ENCODE results near the gene NAGA.
"Not testable (repeated sequence)": the region's sequence is repeated elsewhere in the genome, so short reads cannot be mapped to it uniquely, and the experiment has no call there.

The NAGA gene

DNA sequence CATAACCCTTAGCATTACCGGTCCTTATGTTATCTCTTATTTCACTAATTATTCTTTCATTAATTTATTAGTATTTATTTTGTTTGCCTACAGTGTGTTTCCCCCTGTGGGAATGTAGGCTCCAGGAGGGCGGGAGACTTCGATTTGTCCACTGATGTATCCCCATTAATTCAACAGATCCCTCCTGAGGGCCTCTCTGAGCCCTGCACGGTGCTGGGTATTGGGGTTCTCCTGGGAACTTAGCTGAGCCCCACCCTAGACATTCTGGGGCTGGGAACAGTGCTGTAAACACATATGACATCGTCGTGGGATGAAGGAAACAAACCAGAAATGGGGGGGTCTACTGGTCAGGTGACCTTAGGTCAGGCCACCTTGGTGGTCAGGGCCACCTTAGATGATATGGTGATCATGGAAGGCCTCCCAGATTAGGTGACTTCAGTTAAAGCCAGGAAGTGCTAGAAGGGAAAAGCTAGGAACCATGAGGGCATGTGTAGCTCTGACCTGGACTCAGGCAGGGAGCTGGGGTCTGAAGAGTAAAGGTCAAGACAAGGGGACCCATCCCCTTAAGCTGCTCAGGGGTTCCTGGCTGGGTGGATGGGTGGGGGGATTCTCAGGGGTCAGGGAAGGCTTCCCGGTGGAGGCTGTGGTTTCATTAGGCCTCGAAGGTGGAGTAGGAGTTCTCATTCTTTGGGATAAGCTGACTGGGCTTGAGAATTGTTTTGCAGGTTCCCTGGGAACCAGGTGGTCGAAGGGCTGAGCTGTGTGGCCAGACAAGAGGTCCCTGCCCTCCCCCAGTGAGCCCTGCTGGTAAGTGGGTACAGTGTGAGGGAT is 4.4 kb upstream of the NAGA start:
- DNase-seq (ENCODE audit: low read depth), result no peak

DNA sequence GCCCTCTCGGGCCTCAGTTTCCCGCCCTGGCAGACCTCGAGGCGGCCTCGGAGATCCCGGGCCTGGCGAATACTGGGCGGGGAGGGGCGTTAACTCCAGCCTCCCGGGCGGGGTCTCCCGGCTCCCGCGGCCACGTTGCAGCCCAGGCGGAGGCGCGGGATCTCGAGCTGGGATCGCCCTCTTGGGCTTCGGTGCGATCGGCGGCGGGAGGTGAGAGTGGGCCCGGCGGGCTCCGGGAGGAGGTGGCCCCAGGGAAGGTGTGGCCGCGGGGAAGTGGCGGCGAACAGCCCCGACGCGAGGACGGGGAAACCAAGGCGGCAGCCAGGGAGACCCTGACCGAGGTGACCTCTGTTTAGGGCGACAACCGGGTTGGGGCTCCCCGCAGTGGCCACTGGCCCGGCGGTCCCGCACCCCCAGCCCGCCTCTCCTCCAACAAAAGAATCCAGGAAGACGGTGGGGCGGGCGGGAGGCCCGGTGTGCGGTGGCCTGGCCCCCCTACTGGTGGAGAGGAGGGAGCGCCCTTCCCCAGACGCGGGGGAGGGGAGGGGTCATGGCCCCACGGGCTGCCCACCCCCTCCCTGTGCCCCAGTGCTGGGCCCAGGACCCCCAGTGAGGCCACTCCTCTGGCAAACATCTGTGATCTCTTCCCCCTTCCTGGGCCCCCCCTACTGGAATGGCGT is 3.7 kb upstream of the NAGA start, which contains the start of gene PHETA2:
Gene PHETA2, plus strand, starts transcription at position 117 of the 680 bp plus-strand sequence. CDS start 3,046 bp downstream, outside the sequence.
- peak; percentile 26 for DNase-seq (ENCODE audit: low read depth)

DNA sequence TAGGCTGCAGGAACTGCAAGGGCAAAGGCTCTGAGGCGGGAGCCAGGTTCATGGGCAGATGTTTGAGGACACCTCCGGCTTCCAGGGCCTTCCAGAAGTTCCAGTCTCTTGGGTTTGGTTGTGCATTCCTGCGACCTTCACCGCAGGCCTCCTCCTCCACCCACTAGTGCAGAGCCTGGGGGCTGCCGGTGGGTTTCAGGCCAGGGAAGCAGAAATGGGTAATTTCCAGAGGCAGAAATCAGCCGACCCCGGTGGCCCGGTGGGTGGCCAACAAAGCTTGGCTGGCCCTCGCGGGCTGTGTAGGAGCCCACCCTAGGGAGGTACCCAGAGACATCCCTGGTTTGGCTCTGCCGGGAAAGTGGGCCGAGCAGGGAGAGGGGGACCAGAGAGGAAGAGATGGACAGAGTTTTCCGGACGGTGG is 3.0 kb upstream of the NAGA start:
- DNase-seq (ENCODE audit: low read depth), result no peak

- no peak for DNase-seq (ENCODE audit: low read depth)
These were observed 2.2 kb upstream of the NAGA start for GRCh38 chr22:42072606-42073330.

GRCh38 chr22:42071508-42071907 is 896 bp upstream of the NAGA start:
- not testable (repeated sequence) for DNase-seq (ENCODE audit: low read depth)

DNA sequence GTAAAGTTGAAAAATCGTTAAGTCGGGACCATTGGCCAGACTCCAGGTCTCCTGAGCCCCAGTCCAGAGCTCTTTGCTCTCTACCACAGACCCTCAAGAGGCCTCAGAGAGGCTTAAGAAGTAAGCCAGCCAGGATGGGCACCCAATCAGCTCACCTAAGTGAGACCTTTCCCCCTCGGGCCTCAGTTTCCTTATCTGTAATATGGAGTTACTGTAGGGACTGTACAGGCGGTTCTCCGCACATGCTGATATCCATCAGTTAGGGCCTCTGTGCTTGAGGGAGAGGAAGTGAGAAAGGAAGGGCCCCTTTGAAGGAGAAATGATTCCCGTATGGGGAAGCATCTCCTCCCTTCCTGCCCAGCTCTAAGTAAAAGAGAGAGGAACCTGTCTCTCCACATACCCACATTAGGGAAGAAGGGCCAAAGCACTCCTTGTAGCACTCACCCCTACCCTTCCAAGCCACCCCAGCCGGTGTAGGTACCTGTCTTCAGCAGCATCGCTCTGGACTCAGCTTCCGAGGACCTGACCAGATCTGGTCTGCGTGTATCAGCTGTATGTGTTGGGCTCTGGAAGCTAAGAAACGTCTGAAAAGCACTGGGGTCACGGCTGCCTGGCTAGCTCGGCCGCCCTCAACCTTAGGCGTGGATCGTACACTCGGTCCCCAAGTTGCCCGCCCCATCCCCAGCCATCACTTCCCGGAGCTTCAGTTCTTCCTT is 653 bp downstream of the NAGA start:
- DNase-seq (ENCODE audit: low read depth), result no peak

DNA sequence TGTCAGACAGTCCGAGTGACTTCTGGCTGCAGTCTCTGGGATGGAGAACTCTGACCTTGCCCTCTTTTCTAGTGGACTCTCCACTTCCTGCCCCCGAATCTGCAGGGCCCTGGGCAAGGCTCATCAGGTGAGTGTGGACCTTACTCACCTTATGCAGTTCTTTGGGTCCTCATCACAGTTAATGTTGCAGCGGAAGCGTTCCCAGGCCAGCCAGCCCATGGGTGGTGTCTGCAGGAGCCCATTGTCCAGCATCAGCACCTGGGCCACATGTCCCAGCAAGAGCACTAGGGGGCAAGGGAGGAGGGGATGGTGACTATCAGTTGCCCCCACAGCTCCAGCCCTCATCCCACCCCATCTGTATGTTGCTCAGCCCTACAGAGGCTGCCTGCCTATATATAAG is 2.3 kb downstream of the NAGA start:
- no peak for DNase-seq (ENCODE audit: low read depth)

GRCh38 chr22:42067671-42068251 is 2.9 kb downstream of the NAGA start:
- DNase-seq (ENCODE audit: low read depth), result no peak

GRCh38 chr22:42066937-42067336 is 3.7 kb downstream of the NAGA start:
- no peak for DNase-seq (ENCODE audit: low read depth)

DNA sequence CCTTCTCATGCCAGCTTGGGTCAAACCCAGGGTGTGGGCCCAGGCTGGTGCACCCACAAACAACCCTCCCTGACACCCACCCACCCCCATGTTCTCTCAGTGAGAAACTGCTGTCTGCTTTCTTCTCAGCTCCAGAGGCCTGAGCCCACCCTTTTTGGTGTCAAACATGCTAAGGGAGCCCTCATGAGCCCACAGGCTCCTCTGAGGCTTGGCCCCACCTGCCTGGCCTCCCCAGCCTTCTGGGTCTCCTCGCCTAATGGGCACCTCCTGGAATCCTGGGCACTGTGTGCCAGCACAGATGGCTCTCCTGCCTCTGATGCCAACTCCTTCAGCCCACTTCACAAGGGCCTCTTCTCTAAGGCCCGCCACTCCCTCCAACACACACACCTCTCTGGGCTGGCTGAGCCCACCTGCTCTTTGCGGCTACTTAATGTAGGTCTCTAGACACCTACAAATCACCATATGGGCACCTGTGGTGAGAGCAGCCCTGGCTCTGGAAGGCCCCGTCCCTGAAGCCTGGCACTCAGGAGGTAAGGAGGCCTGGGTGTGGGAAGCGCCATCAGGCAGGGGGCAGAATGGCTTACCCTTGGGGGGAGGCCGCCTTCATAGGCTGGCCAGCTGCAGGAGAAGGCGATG is 4.4 kb downstream of the NAGA start:
- no peak for DNase-seq (ENCODE audit: low read depth)

- no peak for DNase-seq (ENCODE audit: low read depth)
These were observed 5.0 kb downstream of the NAGA start for GRCh38 chr22:42065438-42066125.

DNA sequence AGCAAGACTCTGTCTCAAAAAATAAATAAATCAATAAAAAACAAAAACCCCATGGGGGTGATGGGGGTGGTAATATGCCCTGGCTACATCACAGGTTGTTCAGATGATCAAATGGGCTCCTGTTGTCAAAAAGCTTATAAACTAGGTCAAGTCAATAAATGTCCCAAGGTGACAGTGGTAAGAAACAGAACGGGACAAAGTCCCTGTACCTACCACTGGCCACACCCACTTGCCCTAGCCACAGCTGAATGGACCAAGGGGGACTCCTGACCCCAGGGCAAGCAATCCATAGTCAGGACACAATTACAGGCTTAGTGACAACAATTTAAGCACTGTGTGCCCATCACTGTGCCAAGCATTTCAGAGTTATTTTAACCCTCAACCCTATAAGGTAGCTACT is 6.0 kb downstream of the NAGA start:
- DNase-seq (ENCODE audit: low read depth), result no peak

DNA sequence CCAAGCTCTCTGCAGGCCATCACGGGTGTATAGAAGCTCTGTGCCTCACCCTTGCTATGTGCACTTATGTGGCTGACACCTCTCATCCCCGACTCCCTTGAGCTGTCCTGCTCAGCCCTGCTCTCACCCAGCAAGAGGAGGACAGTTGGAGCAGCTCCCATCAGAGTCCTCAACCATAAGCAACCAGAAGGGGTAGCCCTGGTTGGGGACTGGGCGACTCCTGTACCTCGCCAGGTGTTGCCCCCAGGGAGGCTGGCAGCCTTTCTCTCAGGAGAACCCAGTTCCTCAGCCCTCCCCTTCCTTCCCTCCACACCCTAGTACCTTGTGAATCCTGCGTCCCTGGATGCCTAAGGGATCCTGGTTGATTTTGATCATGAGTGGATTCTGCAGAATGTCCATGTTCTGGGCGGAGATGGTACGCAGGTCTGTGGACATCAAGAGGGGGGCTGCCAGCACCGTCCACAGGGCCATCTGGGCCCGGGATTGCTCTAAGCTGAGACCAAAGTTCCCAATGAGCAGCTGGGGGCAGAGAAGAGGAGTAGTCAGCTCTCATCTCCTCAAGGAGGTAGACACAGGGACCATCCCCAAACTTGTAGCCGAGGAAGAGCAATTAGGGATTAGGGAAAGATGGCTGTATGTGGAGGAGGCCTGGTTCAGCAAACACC is 8.0 kb downstream of the NAGA start:
- DNase-seq (ENCODE audit: low read depth), result no peak

DNA sequence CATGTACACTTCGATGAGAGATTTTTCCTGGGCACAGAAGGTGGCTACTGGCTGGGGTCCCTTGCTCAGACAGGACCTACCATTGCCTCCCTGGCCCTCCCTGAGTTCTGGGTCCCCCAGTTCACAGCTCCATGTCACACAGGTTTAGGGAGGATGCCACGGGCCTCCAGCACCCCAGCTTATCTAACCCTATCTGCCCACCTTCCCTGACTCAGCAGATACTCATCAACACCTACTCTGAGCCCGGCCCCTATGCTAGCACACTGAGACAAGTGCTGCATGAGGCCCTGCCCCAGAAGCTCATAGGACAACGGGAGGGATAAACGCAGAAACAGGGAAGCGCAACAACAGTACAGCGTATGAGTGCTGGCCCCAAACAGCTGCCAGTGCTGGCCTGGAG is 9.6 kb downstream of the NAGA start:
- no peak for DNase-seq (ENCODE audit: low read depth)

GRCh38 chr22:42060489-42060888 is 10.1 kb downstream of the NAGA start:
- DNase-seq (ENCODE audit: low read depth), result no peak

- DNase-seq (ENCODE audit: low read depth), result no peak
These were observed 13.7 kb downstream of the NAGA start for GRCh38 chr22:42056757-42057511.

GRCh38 chr22:42052765-42053164 is 17.8 kb downstream of the NAGA start:
- DNase-seq (ENCODE audit: low read depth), result no peak

DNA sequence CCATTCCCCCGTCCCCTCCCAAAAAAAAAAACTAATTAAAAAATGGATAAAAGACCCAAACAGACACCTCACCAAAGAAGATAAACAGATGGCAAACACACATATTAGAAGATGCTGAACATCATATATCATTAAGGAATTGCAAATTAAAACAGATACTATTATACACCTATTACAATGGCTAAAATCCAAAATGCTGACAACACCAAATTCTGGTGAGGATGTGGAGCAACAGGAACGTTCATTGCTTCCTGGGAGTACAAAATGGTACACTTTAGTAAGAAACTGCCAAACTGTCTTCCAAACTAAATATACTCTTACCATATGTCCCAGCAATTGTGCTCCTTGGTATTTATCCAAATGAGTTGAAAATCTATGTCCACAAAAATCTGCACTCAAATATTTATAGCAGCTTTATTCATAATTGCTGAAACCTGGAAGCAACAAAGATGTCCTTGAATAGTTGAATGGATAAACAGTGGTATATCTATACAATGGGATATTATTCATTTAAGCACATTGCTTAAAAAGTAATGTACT is 19.9 kb downstream of the NAGA start:
- no peak for DNase-seq (ENCODE audit: low read depth)

DNA sequence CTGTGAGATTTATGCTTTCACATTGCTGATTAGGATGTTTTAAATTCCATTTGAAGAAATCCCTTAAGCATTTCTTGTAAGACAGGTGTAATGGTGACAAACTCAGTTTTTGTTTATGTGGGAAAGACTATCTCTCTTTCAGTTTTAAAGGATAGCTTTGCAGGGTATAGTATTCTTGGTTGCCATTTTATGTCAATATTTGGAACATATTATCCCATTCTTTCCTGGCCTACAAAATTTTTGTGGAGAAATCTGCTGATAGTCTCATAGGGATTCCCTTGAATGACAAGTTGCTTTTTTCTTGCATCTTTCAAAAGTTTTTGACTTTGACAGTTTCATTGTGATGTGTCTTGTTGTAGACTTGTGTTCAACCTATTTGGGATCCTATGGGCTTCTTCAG is 28.8 kb downstream of the NAGA start:
- DNase-seq (ENCODE audit: low read depth), result no peak
